ENCODE measurements around the gene OR4E2. TPM values are rescaled to one million over a fixed set of nuclear protein-coding genes. Genes with fewer than 3 reads are reported as not detected.

The OR4E2 gene, protein sequence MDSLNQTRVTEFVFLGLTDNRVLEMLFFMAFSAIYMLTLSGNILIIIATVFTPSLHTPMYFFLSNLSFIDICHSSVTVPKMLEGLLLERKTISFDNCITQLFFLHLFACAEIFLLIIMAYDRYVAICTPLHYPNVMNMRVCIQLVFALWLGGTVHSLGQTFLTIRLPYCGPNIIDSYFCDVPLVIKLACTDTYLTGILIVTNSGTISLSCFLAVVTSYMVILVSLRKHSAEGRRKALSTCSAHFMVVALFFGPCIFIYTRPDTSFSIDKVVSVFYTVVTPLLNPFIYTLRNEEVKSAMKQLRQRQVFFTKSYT
- not detected in 5 replicates for total RNA-seq (2022; extraction: Qiagen RNA extraction; ENCODE audit: low read depth)

DNA sequence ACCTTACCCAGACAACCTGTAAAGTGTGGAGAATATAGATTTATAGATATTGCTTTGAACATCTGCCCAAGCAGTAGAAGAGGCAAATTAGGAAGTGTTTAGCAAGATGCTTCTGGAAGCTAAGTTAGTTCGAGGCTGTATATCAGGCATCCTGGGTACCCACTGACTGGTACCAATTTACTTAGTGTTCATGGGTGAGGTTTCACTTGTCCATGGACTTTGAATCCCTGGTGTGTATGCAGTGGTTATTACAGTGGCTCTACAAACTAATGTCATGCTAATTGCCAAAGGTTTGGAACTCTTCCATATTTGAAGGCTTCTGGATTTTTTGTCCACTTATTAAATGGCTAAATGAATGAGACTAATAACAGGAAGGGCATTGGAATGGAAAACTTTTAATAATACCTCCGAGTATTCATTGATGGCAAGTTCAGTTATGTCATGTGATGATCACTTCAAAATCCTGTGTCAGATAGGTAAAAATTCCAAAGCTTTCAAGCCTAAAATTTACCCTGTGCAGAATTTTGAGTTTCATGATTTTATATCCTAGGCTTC, at the start of gene OR4E2:
OR4E2 (plus strand) TSS at position 505 of the 555 bp plus-strand sequence. CDS start 11,248 bp downstream, outside the sequence.

DNA sequence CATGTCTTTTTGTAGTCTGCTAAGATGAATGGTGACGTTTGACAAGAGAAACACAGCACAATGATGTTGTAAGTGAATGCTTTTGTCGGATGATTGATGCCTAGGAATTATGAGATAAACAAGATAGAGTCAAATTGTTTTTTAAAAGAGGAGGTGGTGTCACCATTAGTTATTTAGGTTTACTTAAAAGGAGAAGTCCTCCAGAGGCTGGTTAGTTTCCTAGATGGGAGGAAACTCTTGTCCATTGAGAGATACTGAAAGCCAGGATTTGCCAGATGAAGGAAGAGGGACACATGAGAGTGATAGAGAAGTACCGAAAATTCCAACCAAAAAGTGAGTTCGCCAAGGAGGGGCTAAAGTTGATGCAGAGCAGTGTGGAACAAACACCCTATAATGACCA, 18.8 kb upstream of the OR4E2 start, which contains the start of gene OR10G2:
OR10G2 (minus strand) TSS at position 101 of the 400 bp plus-strand sequence; CDS start at position 3, 98 bp downstream.

DNA sequence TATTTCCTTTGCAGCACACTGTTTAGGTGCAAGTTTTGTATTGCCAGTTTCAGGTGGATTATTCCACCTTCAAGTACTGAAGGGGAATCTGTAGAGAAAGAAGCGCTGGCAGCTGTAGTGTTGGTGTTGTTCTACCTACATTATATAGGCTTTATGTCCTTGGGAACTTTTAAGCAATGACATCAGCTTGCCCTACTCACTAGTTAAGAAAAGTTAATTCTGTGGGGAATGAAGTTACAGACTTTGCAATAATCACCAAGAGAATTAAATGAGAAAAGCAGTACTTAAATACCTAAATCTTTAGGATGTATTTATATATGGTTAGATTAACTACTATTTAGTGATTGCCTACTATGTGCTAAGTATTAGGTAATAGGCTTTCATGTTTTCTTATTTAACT, 20.1 kb downstream of the OR4E2 start, which contains the start of gene OR4E1:
OR4E1 (minus strand) TSS at position 101 of the 400 bp plus-strand sequence. CDS start 2,883 bp downstream, outside the sequence.

Other genes with a start within 250 kb of the OR4E2 start
- 39.2 to 42.9 TPM (median 40.5 TPM) in 5 replicates for gene CHD8, start 197.7 kb upstream of the OR4E2 start, total RNA-seq (2022; extraction: Qiagen RNA extraction; ENCODE audit: low read depth)
- 9.8 to 15.8 TPM (median 13.0 TPM) in 5 replicates for gene RAB2B, start 176.9 kb upstream of the OR4E2 start, total RNA-seq (2022; extraction: Qiagen RNA extraction; ENCODE audit: low read depth)
- gene TOX4, start 176.6 kb upstream of the OR4E2 start, total RNA-seq (2022; extraction: Qiagen RNA extraction; ENCODE audit: low read depth): 51.2 to 70.3 TPM (median 65.6 TPM) in 5 replicates
- gene METTL3, start 142.5 kb upstream of the OR4E2 start, total RNA-seq (2022; extraction: Qiagen RNA extraction; ENCODE audit: low read depth): 41.2 to 51.9 TPM (median 49.7 TPM) in 5 replicates
- gene SALL2, start 127.5 kb upstream of the OR4E2 start, total RNA-seq (2022; extraction: Qiagen RNA extraction; ENCODE audit: low read depth): 1.00 to 1.6 TPM (median 1.3 TPM) in 5 replicates
- not detected in 5 replicates for gene OR10G3, start 73.8 kb upstream of the OR4E2 start, total RNA-seq (2022; extraction: Qiagen RNA extraction; ENCODE audit: low read depth)
- gene OR10G2, start 18.9 kb upstream of the OR4E2 start, total RNA-seq (2022; extraction: Qiagen RNA extraction; ENCODE audit: low read depth): not detected in 5 replicates
- gene OR4E1, start 20.0 kb downstream of the OR4E2 start, total RNA-seq (2022; extraction: Qiagen RNA extraction; ENCODE audit: low read depth): not detected in 5 replicates